ENCODE data around the gene BIRC5.
A peak's percentile ranks its signal among the peaks of the same experiment; 100 is the strongest.

Gene BIRC5

DNA sequence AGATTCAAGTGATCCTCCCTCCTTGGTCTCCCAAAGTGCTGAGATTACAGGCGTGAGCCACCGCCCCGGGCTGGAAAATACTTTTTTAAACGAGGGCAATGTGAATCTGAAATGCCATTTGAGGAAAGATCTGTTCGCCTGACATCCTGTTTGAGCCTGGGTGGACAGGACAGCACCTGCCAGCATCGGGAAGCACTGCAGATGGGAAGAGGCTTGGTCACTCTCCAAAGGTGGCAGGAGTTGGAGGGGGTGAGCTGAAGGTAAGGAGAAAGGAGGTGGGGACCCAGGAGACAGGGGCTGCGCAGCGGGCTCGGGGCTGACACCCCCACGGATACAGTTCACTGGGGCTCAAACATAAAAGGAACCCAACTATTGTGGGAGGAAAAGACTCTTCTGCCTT lies 3.9 kb upstream of the BIRC5 start:
- H3K4me2 ChIP-seq (ENCODE audit: low read length): no peak overlapping the region
- H3K9ac ChIP-seq (ENCODE audit: low read depth, low read length): no peak overlapping the region
- H3K4me3 ChIP-seq (ENCODE audit: low read length): no peak overlapping the region
- H3K27me3 ChIP-seq (ENCODE audit: control insufficient read depth, insufficient read depth, low read length): no peaks in the 10 kb centered on the region
- H3K9me3 ChIP-seq (replicated peaks; ENCODE audit: low read length): no peaks in the 10 kb centered on the region
- H3K36me3 ChIP-seq (ENCODE audit: insufficient read depth, low read length): peaks cover 6% of the 10 kb centered on the region
- H3K4me1 ChIP-seq (ENCODE audit: control insufficient read depth, insufficient read depth, low read length): peaks cover 4% of the 10 kb centered on the region

DNA sequence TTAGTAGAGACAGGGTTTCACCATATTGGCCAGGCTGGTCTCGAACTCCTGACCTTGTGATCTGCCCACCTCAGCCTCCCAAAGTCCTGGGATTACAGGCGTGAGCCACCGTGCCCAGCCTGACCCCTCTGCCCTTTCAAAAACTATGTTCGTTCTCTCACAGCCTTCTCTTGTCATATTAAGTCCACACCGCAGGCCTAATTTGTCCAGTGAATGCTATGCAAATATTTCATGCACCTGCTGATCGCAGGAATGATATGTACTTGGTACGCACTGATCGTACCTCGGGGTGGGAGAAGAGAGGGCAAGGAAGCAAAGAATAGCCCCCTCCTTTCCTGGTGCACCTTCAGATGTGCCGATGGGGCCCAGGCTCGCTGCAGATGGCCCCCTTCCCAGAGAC lies 3.0 kb upstream of the BIRC5 start:
- no peak overlapping the region for H3K4me2 ChIP-seq (ENCODE audit: low read length)
- peaks cover 11% of the 10 kb centered on the region for H3K4me1 ChIP-seq (ENCODE audit: control insufficient read depth, insufficient read depth, low read length)
- peaks cover 4% of the 10 kb centered on the region for H3K36me3 ChIP-seq (ENCODE audit: insufficient read depth, low read length)
- no peak overlapping the region for H3K9ac ChIP-seq (ENCODE audit: low read depth, low read length)
- H3K9me3 ChIP-seq (replicated peaks; ENCODE audit: low read length): no peaks in the 10 kb centered on the region
- H3K4me3 ChIP-seq (ENCODE audit: low read length): no peak overlapping the region
- H3K27me3 ChIP-seq (ENCODE audit: control insufficient read depth, insufficient read depth, low read length): no peaks in the 10 kb centered on the region

DNA sequence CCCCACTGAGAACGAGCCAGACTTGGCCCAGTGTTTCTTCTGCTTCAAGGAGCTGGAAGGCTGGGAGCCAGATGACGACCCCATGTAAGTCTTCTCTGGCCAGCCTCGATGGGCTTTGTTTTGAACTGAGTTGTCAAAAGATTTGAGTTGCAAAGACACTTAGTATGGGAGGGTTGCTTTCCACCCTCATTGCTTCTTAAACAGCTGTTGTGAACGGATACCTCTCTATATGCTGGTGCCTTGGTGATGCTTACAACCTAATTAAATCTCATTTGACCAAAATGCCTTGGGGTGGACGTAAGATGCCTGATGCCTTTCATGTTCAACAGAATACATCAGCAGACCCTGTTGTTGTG lies 631 bp downstream of the BIRC5 start:
- no peaks in the 10 kb centered on the region for H3K27me3 ChIP-seq (ENCODE audit: control insufficient read depth, insufficient read depth, low read length)
- peak overlapping the region; percentile 94 for H3K4me2 ChIP-seq (ENCODE audit: low read length)
- H3K4me3 ChIP-seq (ENCODE audit: low read length): peak overlapping the region; percentile 97
- H3K4me1 ChIP-seq (ENCODE audit: control insufficient read depth, insufficient read depth, low read length): peaks cover 14% of the 10 kb centered on the region
- H3K9me3 ChIP-seq (replicated peaks; ENCODE audit: low read length): no peaks in the 10 kb centered on the region
- H3K36me3 ChIP-seq (ENCODE audit: insufficient read depth, low read length): peaks cover 5% of the 10 kb centered on the region
- H3K9ac ChIP-seq (ENCODE audit: low read depth, low read length): peak overlapping the region; percentile 89

DNA sequence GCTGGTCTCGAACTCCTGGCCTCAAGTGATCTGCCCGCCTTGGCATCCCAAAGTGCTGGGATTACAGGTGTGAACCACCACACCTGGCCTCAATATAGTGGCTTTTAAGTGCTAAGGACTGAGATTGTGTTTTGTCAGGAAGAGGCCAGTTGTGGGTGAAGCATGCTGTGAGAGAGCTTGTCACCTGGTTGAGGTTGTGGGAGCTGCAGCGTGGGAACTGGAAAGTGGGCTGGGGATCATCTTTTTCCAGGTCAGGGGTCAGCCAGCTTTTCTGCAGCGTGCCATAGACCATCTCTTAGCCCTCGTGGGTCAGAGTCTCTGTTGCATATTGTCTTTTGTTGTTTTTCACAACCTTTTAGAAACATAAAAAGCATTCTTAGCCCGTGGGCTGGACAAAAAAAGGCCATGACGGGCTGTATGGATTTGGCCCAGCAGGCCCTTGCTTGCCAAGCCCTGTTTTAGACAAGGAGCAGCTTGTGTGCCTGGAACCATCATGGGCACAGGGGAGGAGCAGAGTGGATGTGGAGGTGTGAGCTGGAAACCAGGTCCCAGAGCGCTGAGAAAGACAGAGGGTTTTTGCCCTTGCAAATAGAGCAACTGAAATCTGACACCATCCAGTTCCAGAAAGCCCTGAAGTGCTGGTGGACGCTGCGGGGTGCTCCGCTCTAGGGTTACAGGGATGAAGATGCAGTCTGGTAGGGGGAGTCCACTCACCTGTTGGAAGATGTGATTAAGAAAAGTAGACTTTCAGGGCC lies 5.5 kb downstream of the BIRC5 start:
- Histone ChIP-seq H3K9ac (ENCODE audit: low read depth, low read length) (no peak overlapping the region), H3K4me2 (ENCODE audit: low read length) (no peak overlapping the region), H3K4me1 (ENCODE audit: control insufficient read depth, insufficient read depth, low read length) (peaks cover 19% of the 10 kb centered on the region), H3K9me3 (replicated peaks; ENCODE audit: low read length) (no peaks in the 10 kb centered on the region), H3K27me3 (ENCODE audit: control insufficient read depth, insufficient read depth, low read length) (no peaks in the 10 kb centered on the region), H3K4me3 (ENCODE audit: low read length) (no peak overlapping the region), H3K36me3 (ENCODE audit: insufficient read depth, low read length) (peaks cover 22% of the 10 kb centered on the region)

DNA sequence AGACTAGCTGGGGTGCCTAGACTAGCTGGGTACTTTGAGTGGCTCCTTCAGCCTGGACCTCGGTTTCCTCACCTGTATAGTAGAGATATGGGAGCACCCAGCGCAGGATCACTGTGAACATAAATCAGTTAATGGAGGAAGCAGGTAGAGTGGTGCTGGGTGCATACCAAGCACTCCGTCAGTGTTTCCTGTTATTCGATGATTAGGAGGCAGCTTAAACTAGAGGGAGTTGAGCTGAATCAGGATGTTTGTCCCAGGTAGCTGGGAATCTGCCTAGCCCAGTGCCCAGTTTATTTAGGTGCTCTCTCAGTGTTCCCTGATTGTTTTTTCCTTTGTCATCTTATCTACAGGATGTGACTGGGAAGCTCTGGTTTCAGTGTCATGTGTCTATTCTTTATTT lies 9.0 kb downstream of the BIRC5 start:
- H3K27me3 ChIP-seq (ENCODE audit: control insufficient read depth, insufficient read depth, low read length): no peaks in the 10 kb centered on the region
- no peak overlapping the region for H3K9ac ChIP-seq (ENCODE audit: low read depth, low read length)
- H3K9me3 ChIP-seq (replicated peaks; ENCODE audit: low read length): no peaks in the 10 kb centered on the region
- peaks cover 24% of the 10 kb centered on the region for H3K4me1 ChIP-seq (ENCODE audit: control insufficient read depth, insufficient read depth, low read length)
- H3K4me2 ChIP-seq (ENCODE audit: low read length): no peak overlapping the region
- H3K4me3 ChIP-seq (ENCODE audit: low read length): no peak overlapping the region
- H3K36me3 ChIP-seq (ENCODE audit: insufficient read depth, low read length): peaks cover 19% of the 10 kb centered on the region

DNA sequence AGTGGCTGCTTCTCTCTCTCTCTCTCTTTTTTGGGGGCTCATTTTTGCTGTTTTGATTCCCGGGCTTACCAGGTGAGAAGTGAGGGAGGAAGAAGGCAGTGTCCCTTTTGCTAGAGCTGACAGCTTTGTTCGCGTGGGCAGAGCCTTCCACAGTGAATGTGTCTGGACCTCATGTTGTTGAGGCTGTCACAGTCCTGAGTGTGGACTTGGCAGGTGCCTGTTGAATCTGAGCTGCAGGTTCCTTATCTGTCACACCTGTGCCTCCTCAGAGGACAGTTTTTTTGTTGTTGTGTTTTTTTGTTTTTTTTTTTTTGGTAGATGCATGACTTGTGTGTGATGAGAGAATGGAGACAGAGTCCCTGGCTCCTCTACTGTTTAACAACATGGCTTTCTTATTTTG lies 9.7 kb downstream of the BIRC5 start:
- no peak overlapping the region for H3K4me3 ChIP-seq (ENCODE audit: low read length)
- H3K9ac ChIP-seq (ENCODE audit: low read depth, low read length): no peak overlapping the region
- H3K27me3 ChIP-seq (ENCODE audit: control insufficient read depth, insufficient read depth, low read length): no peaks in the 10 kb centered on the region
- peaks cover 19% of the 10 kb centered on the region for H3K36me3 ChIP-seq (ENCODE audit: insufficient read depth, low read length)
- peaks cover 24% of the 10 kb centered on the region for H3K4me1 ChIP-seq (ENCODE audit: control insufficient read depth, insufficient read depth, low read length)
- H3K4me2 ChIP-seq (ENCODE audit: low read length): no peak overlapping the region
- no peaks in the 10 kb centered on the region for H3K9me3 ChIP-seq (replicated peaks; ENCODE audit: low read length)

DNA sequence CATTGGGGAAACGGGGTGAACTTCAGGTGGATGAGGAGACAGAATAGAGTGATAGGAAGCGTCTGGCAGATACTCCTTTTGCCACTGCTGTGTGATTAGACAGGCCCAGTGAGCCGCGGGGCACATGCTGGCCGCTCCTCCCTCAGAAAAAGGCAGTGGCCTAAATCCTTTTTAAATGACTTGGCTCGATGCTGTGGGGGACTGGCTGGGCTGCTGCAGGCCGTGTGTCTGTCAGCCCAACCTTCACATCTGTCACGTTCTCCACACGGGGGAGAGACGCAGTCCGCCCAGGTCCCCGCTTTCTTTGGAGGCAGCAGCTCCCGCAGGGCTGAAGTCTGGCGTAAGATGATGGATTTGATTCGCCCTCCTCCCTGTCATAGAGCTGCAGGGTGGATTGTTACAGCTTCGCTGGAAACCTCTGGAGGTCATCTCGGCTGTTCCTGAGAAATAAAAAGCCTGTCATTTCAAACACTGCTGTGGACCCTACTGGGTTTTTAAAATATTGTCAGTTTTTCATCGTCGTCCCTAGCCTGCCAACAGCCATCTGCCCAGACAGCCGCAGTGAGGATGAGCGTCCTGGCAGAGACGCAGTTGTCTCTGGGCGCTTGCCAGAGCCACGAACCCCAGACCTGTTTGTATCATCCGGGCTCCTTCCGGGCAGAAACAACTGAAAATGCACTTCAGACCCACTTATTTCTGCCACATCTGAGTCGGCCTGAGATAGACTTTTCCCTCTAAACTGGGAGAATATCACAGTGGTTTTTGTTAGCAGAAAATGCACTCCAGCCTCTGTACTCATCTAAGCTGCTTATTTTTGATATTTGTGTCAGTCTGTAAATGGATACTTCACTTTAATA lies 10.4 kb downstream of the BIRC5 start:
- Histone ChIP-seq H3K4me2 (ENCODE audit: low read length) (peak overlapping the region; percentile 50), H3K36me3 (ENCODE audit: insufficient read depth, low read length) (peaks cover 19% of the 10 kb centered on the region)

DNA sequence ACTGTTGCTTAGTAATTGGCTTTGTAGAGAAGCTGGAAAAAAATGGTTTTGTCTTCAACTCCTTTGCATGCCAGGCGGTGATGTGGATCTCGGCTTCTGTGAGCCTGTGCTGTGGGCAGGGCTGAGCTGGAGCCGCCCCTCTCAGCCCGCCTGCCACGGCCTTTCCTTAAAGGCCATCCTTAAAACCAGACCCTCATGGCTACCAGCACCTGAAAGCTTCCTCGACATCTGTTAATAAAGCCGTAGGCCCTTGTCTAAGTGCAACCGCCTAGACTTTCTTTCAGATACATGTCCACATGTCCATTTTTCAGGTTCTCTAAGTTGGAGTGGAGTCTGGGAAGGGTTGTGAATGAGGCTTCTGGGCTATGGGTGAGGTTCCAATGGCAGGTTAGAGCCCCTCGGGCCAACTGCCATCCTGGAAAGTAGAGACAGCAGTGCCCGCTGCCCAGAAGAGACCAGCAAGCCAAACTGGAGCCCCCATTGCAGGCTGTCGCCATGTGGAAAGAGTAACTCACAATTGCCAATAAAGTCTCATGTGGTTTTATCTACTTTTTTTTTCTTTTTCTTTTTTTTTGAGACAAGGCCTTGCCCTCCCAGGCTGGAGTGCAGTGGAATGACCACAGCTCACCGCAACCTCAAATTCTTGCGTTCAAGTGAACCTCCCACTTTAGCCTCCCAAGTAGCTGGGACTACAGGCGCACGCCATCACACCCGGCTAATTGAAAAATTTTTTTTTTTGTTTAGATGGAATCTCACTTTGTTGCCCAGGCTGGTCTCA lies 11.2 kb downstream of the BIRC5 start:
- Histone ChIP-seq H3K9me3 (replicated peaks; ENCODE audit: low read length) (no peaks in the 10 kb centered on the region), H3K9ac (ENCODE audit: low read depth, low read length) (no peak overlapping the region), H3K36me3 (ENCODE audit: insufficient read depth, low read length) (peaks cover 15% of the 10 kb centered on the region), H3K4me1 (ENCODE audit: control insufficient read depth, insufficient read depth, low read length) (peaks cover 24% of the 10 kb centered on the region), H3K4me2 (ENCODE audit: low read length) (peak overlapping the region; percentile 50), H3K4me3 (ENCODE audit: low read length) (no peak overlapping the region), H3K27me3 (ENCODE audit: control insufficient read depth, insufficient read depth, low read length) (no peaks in the 10 kb centered on the region)

More for the DNA sequence above, 10.4 kb downstream of the BIRC5 start:
- Histone ChIP-seq H3K4me1 (ENCODE audit: control insufficient read depth, insufficient read depth, low read length) (peaks cover 24% of the 10 kb centered on the region), H3K9me3 (replicated peaks; ENCODE audit: low read length) (no peaks in the 10 kb centered on the region), H3K4me3 (ENCODE audit: low read length) (peak overlapping the region; percentile 21), H3K27me3 (ENCODE audit: control insufficient read depth, insufficient read depth, low read length) (no peaks in the 10 kb centered on the region), H3K9ac (ENCODE audit: low read depth, low read length) (no peak overlapping the region)

DNA sequence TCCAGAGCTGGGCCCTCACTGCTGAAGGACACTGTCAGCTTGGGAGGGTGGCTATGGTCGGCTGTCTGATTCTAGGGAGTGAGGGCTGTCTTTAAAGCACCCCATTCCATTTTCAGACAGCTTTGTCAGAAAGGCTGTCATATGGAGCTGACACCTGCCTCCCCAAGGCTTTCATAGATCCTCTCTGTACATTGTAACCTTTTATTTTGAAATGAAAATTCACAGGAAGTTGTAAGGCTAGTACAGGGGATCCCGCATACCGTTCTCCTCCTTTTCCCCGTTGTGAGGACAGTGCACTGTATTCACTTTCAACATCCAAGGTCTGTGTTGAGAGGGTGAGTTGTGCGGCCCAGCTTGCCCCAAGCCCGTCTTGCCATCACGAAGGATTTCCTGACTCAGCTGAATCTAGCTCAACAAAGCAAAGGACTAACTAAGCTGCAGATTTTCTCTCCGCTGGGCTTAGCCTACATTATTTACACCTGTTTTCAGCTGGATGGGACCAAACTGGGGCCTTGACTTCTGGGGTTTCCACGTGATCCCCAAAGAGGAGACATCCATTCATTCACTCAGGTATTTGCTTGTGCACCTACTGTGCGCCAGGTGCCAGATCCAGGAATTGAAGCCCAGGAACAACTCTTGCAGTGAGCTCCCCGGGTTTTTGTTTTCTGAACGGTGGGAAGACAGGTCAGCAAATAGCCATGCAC lies 12.2 kb downstream of the BIRC5 start:
- Histone ChIP-seq H3K36me3 (ENCODE audit: insufficient read depth, low read length) (peaks cover 15% of the 10 kb centered on the region), H3K9me3 (replicated peaks; ENCODE audit: low read length) (no peaks in the 10 kb centered on the region), H3K4me3 (ENCODE audit: low read length) (no peak overlapping the region), H3K4me2 (ENCODE audit: low read length) (peak overlapping the region; percentile 71), H3K4me1 (ENCODE audit: control insufficient read depth, insufficient read depth, low read length) (peaks cover 24% of the 10 kb centered on the region), H3K27me3 (ENCODE audit: control insufficient read depth, insufficient read depth, low read length) (peaks cover 7% of the 10 kb centered on the region), H3K9ac (ENCODE audit: low read depth, low read length) (no peak overlapping the region)

DNA sequence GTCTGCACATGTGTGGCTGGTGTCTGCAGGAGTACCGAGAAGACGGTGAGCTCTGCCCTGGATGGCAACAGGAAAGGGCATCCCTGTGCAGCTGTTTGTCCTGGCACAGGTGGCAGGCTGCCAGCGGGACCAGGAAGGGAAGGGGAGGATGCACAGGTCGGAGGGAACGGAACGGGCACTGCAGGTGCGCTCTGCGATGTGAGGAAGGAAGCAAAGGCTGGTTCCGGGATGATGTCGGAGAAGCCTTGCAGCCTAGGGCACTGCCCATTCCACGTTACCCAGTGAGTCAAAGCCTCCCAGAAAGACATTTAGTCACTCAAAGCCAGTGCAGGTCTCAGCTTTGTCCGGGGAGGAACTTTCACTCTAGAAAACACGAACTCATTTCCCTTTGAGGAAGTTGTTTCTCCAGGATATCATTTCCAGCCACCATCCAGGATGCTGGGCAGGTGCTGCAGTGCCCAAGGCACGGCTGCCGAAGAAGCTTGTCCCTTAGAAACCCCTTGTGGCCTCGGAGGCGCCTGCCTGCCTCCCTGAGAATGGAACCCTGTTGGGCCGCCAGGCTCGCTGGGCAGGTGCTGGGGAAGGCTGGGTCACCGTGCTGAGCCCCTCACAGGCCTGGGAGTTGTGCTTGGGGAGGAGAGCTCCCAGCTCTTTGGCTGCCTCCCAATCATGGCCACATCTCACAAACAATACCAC lies 12.9 kb downstream of the BIRC5 start:
- Histone ChIP-seq H3K4me2 (ENCODE audit: low read length) (peak overlapping the region; percentile 71), H3K9ac (ENCODE audit: low read depth, low read length) (no peak overlapping the region), H3K27me3 (ENCODE audit: control insufficient read depth, insufficient read depth, low read length) (peaks cover 12% of the 10 kb centered on the region), H3K4me1 (ENCODE audit: control insufficient read depth, insufficient read depth, low read length) (peaks cover 24% of the 10 kb centered on the region), H3K9me3 (replicated peaks; ENCODE audit: low read length) (no peaks in the 10 kb centered on the region), H3K36me3 (ENCODE audit: insufficient read depth, low read length) (peaks cover 11% of the 10 kb centered on the region), H3K4me3 (ENCODE audit: low read length) (peak overlapping the region; percentile 22)

Data from skeletal muscle satellite cell (primary cell).